ENCODE results near the gene NIP7. TPM values are rescaled to one million over a fixed set of nuclear protein-coding genes. Genes with fewer than 3 reads are reported as not detected.
A peak's percentile ranks its signal among the peaks of the same experiment; 100 is the strongest.

The NIP7 gene
- total RNA-seq, 2 donors from 2014 or later = 22.0 to 23.7 TPM

DNA sequence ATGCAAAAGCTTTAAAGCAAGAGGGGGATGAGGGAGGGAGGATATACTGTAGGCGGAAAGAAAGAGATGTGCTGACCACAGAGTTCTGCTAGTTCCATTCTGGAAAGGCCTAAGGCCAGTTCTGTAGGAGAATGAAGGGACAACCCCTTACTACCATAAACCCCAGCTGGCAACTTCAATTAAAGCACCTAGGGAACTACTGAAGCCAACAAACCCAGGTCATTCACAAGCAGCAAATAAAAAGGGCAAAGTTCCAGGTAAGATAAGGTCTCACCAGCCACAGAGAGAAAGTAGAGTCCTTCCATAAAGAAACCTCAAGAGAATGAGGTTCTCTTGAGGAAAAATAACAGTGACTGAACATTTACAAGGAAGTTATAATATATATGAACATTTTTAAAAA, 33.4 kb downstream of the NIP7 start:
- Histone ChIP-seq H3K27me3 (no peaks in the 10 kb centered on the region), H3K36me3 (peaks cover 5% of the 10 kb centered on the region), H3K9me3 (no peaks in the 10 kb centered on the region), H3K4me1 (no peaks in the 10 kb centered on the region), H3K9ac (ENCODE audit: low read depth in 2 of 2, low read length in 2 of 2) (no peak overlapping the region), H3K4me3 (no peak overlapping the region), H3K27ac (peak overlapping the region; percentile 69)
- intact Hi-C loops (cut with DNase I) = loop anchor here (10.0 kb wide), 1 partner anchor 58 kb away; the partner anchor contains the start of gene VPS4A
- DNase-seq = peak; percentile 60
- TF ChIP-seq, protein P1, sequence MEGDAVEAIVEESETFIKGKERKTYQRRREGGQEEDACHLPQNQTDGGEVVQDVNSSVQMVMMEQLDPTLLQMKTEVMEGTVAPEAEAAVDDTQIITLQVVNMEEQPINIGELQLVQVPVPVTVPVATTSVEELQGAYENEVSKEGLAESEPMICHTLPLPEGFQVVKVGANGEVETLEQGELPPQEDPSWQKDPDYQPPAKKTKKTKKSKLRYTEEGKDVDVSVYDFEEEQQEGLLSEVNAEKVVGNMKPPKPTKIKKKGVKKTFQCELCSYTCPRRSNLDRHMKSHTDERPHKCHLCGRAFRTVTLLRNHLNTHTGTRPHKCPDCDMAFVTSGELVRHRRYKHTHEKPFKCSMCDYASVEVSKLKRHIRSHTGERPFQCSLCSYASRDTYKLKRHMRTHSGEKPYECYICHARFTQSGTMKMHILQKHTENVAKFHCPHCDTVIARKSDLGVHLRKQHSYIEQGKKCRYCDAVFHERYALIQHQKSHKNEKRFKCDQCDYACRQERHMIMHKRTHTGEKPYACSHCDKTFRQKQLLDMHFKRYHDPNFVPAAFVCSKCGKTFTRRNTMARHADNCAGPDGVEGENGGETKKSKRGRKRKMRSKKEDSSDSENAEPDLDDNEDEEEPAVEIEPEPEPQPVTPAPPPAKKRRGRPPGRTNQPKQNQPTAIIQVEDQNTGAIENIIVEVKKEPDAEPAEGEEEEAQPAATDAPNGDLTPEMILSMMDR (IDR thresholded peaks at IDR 0.05) = no peak

DNA sequence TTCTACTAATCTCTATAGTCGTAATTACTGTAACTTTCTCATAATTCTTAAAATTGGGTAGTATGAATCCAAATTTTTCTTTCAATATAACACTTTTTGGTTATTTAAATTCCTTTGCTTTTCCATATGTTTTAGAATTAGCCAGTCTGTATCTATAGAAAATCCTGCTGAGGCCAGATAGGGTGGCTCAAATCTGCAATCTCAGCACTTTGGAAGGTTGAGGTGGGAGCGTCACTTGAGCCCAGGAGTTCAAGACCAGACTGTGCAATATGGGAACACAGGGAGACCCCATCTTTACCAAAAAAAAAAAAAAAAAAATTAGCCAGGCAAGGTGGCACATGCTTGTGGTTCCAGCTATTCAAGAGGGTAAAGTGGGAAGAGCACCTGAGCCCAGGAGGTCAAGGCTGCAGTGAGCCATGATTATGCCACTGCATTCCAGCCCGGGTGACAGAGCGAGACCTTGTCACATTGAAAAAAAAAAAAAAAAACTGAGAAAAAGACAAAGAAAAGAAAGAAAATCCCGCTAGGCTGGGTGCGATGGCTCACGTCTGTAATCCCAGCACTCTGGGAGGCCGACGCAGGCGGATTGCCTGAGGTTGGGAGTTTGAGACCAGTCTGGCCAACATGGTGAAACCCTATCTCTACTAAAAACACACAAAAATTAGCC, 37.0 kb downstream of the NIP7 start:
- intact Hi-C loops (cut with DNase I) = loop anchor here (10.0 kb wide), 1 partner anchor 62 kb away; the partner anchor contains the start of gene VPS4A
- Histone ChIP-seq H3K9me3 (no peaks in the 10 kb centered on the region), H3K9ac (ENCODE audit: low read depth in 2 of 2, low read length in 2 of 2) (no peak overlapping the region), H3K27ac (no peak overlapping the region), H3K27me3 (no peaks in the 10 kb centered on the region), H3K36me3 (peaks cover 5% of the 10 kb centered on the region), H3K4me3 (no peak overlapping the region), H3K4me1 (no peaks in the 10 kb centered on the region)
- TF ChIP-seq, protein P1 (IDR thresholded peaks at IDR 0.05) = no peak
- no peak for DNase-seq

DNA sequence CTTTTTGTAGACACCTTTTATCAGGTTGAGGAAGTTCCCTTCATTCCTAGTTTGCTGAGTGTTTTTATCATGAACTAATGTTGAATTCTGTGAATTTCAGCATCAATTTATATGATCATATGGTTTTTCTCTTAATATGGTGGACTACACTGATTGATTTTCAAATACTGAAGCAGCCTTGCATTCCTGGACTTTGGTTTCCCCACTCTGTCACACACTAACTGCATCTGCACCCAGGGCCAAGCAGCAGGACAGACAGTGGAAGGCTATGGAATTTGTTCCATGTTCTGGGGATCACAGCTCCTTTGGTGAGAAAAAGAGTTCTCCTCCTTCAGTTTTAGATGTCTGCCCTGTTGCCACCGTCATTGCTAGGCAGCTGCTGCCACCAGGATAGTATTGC, 38.5 kb downstream of the NIP7 start:
- Histone ChIP-seq H3K27ac (no peak overlapping the region), H3K27me3 (no peaks in the 10 kb centered on the region), H3K36me3 (no peaks in the 10 kb centered on the region), H3K4me1 (no peaks in the 10 kb centered on the region), H3K9me3 (no peaks in the 10 kb centered on the region), H3K4me3 (no peak overlapping the region), H3K9ac (ENCODE audit: low read depth in 2 of 2, low read length in 2 of 2) (no peak overlapping the region)
- TF ChIP-seq, protein P1 (IDR thresholded peaks at IDR 0.05) = no peak
- DNase-seq = no peak
- intact Hi-C loops (cut with DNase I) = loop anchor here (10.0 kb wide), 1 partner anchor 63 kb away; the partner anchor contains the start of gene VPS4A

DNA sequence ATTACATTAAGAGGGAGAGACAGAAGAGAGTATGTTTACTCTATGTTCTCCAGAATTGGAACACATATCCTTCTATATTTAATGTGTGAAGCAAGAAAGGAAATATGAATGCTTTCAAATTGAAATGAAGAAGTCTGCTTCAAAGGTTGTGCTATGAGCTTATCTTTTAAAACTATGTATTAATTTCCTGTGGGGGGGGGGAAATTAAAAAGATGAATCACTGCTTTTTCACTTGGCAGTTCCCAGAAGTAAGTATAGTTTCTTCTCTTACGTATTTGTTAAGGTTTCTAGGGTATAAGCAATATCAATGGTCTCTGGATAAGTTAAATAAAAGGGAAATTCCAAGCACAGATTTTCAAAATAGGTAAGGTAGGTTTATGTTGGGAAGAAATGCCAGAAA, 39.2 kb downstream of the NIP7 start:
- H3K9ac ChIP-seq (ENCODE audit: low read depth in 2 of 2, low read length in 2 of 2) = no peak overlapping the region
- no peaks in the 10 kb centered on the region for H3K9me3 ChIP-seq
- no peaks in the 10 kb centered on the region for H3K36me3 ChIP-seq
- H3K4me3 ChIP-seq = no peak overlapping the region
- TF ChIP-seq, protein P1 (IDR thresholded peaks at IDR 0.05) = no peak
- H3K27me3 ChIP-seq = no peaks in the 10 kb centered on the region
- no peak for DNase-seq
- H3K27ac ChIP-seq = no peak overlapping the region
- H3K4me1 ChIP-seq = no peaks in the 10 kb centered on the region
- intact Hi-C loops (cut with DNase I) = loop anchor here (10.0 kb wide), 1 partner anchor 64 kb away; the partner anchor contains the start of gene VPS4A

GRCh38 chr16:69381231-69381630, 41.7 kb downstream of the NIP7 start:
- Histone ChIP-seq H3K27ac (no peak overlapping the region), H3K36me3 (no peaks in the 10 kb centered on the region)

More at GRCh38 chr16:69381231-69381630, 41.7 kb downstream of the NIP7 start:
- no peak overlapping the region for H3K9ac ChIP-seq (ENCODE audit: low read depth in 2 of 2, low read length in 2 of 2)
- no peak overlapping the region for H3K4me3 ChIP-seq
- no peaks in the 10 kb centered on the region for H3K9me3 ChIP-seq
- no peaks in the 10 kb centered on the region for H3K27me3 ChIP-seq
- H3K4me1 ChIP-seq = peaks cover 7% of the 10 kb centered on the region
- intact Hi-C loops (cut with DNase I) = no loop called here
- TF ChIP-seq, protein P1 (IDR thresholded peaks at IDR 0.05) = no peak
- DNase-seq = no peak
